ENCODE measurements around the gene ABHD14A. TPM values are rescaled to one million over a fixed set of nuclear protein-coding genes. Genes with fewer than 3 reads are reported as not detected.

ABHD14A gene
- total RNA-seq, 1 donor from 2014 or later, result 17.9 TPM

Other genes with a start within 250 kb of the ABHD14A start
- gene IQCF6, start 195.8 kb upstream of the ABHD14A start, total RNA-seq, result not detected
- not detected for gene IQCF2, start 113.4 kb upstream of the ABHD14A start, total RNA-seq
- gene IQCF5, start 99.5 kb upstream of the ABHD14A start, total RNA-seq, result not detected
- not detected for gene IQCF1, start 71.7 kb upstream of the ABHD14A start, total RNA-seq
- gene RRP9, start 33.2 kb upstream of the ABHD14A start, total RNA-seq, result 20.6 TPM
- gene PARP3, start 32.7 kb upstream of the ABHD14A start, total RNA-seq, result 20.9 TPM
- gene GPR62, start 19.7 kb upstream of the ABHD14A start, total RNA-seq, result not detected
- gene PCBP4, start 7.6 kb upstream of the ABHD14A start, total RNA-seq, result 37.1 TPM
- 55.9 TPM for gene ABHD14B, start 1.0 kb upstream of the ABHD14A start, total RNA-seq
- gene ACY1, start 8.5 kb downstream of the ABHD14A start, total RNA-seq, result 26.5 TPM
- 810 TPM for gene RPL29, start 20.8 kb downstream of the ABHD14A start, total RNA-seq
- gene DUSP7, start 81.5 kb downstream of the ABHD14A start, total RNA-seq, result 40.7 TPM
- gene POC1A, start 179.4 kb downstream of the ABHD14A start, total RNA-seq, result 2.5 TPM
- gene ALAS1, start 223.1 kb downstream of the ABHD14A start, total RNA-seq, result 78.9 TPM